ENCODE results near the gene ATAD2B. TPM values are rescaled to one million over a fixed set of nuclear protein-coding genes. Genes with fewer than 3 reads are reported as not detected.

ATAD2B gene
- total RNA-seq, 8 experiments from 2014 or later: 10.8 to 27.0 (median 20.3) TPM

DNA sequence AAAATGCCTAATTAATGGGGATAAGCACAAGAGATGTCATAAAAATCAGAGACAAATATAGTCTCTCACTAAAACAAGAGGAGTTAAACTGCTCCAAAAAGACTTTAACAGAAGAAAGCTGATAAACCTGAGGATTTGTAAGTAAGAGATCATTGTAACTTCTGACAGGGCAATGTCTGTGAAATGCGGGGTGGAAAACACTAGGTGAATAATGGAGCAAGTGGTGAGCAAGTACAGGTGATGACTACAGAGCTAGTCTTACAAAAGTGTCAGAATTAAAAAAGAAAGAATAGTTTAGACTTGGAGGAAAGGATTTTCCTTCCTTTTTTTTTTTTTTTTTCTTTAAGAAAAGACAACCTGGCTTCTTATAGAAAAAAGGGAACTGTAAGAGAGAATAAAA is 22.7 kb downstream of the ATAD2B start:
- no peak for ATAC-seq (replicated peaks in 6 of 8)
- 62 to 100% (median 88%) methylated on average over 1 of the region's 1 CpG; no CpG with 5 or more reads in 1 of the 10 experiments for WGBS, 10 experiments

DNA sequence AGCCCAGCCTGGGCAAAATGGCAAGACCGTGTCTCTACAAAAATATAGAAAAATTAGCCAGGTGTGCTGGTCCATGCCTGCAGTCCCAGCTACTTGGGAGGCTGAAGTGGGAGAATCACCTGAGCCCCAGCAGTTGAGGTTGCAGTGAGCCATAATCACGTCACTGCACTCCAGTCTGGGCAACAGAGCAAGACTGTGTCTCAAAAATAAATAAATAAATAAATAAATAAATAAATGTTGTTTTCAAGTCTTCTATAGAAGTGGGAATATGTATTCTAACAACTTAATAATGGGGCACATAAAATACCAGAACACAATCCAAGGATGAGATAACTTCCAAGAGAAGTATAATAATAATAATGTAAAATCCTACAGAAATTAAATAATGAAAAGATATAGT is 23.9 kb downstream of the ATAD2B start:
- H3K4me1 ChIP-seq (replicated peaks in 1 of 2): peaks cover 0 to 6% of the 10 kb centered on the region in 2 donors
- in situ Hi-C loops (cut with MboI; ENCODE audit: low pct_unique_long_range_greater_than_20kb in 2 of 9, low sequenced_read_pairs in 9 of 9, unreplicated experiment in 9 of 9): no loop called here
- no peak overlapping the region for H3K4me3 ChIP-seq
- H3K27ac ChIP-seq: no peak overlapping the region
- no peak for ATAC-seq (replicated peaks in 6 of 8)
- WGBS, 10 experiments: 80 to 100% (median 100%) methylated on average over 1 to 2 of the region's 2 CpGs; no CpG with 5 or more reads in 2 of the 10 experiments

More for the DNA sequence above, 22.7 kb downstream of the ATAD2B start:
- peaks cover 0 to 6% of the 10 kb centered on the region in 2 donors for H3K4me1 ChIP-seq (replicated peaks in 1 of 2)
- in situ Hi-C loops (cut with MboI; ENCODE audit: low pct_unique_long_range_greater_than_20kb in 2 of 9, low sequenced_read_pairs in 9 of 9, unreplicated experiment in 9 of 9): no loop called here
- no peak overlapping the region for H3K27ac ChIP-seq
- no peak overlapping the region for H3K4me3 ChIP-seq

DNA sequence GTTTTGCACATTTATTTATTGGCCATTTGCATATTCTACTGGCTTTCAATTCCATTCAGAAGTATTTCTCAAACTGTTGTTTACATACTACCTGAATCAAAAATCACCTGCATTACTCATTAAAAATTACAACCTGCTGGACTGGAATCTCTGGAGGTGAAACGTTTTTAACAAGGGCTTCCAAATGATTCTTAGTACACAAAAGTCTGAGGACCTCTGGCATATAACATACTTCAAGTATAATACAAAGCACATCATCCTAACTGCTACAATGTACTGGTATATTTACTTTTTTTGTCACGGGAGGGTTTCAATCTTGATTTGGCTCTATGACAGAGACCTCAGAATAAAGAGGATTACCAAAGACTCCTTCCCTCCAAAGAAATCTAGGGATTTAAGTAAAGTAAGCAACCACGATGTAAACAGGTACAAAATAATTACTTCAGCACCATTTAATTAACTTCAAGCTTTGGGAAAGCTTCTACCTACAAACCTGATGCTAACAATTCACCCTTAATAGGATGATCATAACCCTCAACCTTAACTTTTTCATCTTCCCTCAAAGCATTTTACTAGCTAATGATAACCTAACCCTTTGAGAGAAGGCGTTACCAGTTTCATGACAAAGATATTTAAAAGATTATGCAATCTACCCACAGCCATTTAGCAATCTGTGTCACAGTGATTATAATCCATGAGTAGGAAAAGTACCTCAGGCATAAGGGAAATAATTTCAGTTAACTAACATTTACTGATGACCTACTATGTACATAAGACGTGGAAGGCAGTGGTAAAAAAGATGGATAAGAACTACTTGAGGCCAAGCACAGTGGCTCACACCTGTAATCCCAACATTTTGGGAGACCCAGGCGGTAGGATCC is 24.7 kb downstream of the ATAD2B start:
- peak in 2 of 8 experiments; percentile 39 to 50 for ATAC-seq (replicated peaks in 6 of 8)
- Histone ChIP-seq H3K4me1 (replicated peaks in 1 of 2) (peaks cover 0 to 6% of the 10 kb centered on the region in 2 donors), H3K4me3 (no peak overlapping the region), H3K27ac (no peak overlapping the region)
- WGBS, 10 experiments: 26 to 100% (median 90%) methylated on average over 1 to 6 of the region's 6 CpGs
- in situ Hi-C loops (cut with MboI; ENCODE audit: low pct_unique_long_range_greater_than_20kb in 2 of 9, low sequenced_read_pairs in 9 of 9, unreplicated experiment in 9 of 9): no loop called here

DNA sequence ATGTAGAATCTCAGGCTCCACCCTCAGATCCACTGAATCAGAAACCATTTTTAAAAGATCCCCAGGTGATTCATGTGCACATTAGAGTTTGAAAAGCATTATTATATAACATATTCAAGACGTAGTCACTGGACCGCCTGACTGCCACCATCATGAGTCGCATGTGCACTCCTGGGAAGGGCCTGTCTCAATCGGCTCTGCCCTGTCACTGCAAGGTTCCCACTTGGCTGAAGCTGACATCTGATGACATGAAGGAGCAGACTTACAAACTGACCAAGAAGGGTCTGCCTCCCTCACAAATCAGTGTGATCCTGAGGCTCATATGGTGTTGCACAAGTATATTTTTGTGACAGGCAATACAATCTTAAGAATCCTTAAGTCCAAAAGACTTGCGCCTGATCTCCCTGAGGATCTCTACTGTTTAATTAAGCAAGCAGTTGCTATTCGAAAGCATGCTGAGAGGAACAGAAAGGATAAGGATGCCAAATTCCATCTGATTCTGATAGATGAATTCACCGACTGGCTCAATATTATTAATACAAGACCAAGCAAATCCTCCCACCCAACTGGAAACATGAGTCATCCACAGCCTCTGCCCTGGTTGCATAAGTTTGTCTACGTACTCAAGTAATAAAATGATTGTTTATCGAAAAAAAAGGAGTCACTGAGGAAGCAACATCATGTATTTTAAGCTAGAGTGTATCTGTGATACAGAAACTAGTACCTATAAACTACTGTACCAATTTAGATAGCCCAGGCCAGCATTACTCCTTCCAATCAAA is 26.2 kb downstream of the ATAD2B start:
- Histone ChIP-seq H3K4me1 (replicated peaks in 1 of 2) (peaks cover 0 to 6% of the 10 kb centered on the region in 2 donors), H3K27ac (no peak overlapping the region), H3K4me3 (no peak overlapping the region)
- WGBS, 10 experiments: 3 to 88% (median 70%) methylated on average over 2 to 9 of the region's 9 CpGs; no CpG with 5 or more reads in 1 of the 10 experiments
- peak; percentile 66 to 89 (median 82) for ATAC-seq (replicated peaks in 6 of 8)
- in situ Hi-C loops (cut with MboI; ENCODE audit: low pct_unique_long_range_greater_than_20kb in 2 of 9, low sequenced_read_pairs in 9 of 9, unreplicated experiment in 9 of 9): no loop called here

DNA sequence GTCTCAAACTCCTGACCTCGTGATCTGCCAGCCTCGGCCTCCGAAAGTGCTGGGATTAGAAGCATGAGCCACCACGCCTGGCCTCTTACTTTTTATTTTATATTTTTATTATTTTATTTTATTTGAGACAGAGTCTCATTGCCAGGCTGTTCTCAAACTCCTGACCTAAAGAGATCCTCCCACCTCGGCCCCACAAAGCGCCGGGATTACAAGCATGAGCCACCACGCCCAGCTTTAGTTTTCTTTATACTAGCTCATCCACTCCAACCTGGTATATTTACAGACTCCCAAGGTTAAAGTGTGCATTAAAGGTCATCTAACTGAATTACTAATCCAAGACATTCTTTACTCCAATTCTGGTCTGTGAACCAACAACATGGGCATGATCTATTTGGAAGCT is 26.8 kb downstream of the ATAD2B start:
- 77 to 100% (median 100%) methylated on average over 1 to 8 of the region's 8 CpGs; no CpG with 5 or more reads in 1 of the 10 experiments for WGBS, 10 experiments
- Histone ChIP-seq H3K4me1 (replicated peaks in 1 of 2) (peaks cover 0 to 6% of the 10 kb centered on the region in 2 donors), H3K4me3 (no peak overlapping the region), H3K27ac (no peak overlapping the region)
- in situ Hi-C loops (cut with MboI; ENCODE audit: low pct_unique_long_range_greater_than_20kb in 2 of 9, low sequenced_read_pairs in 9 of 9, unreplicated experiment in 9 of 9): no loop called here
- ATAC-seq (replicated peaks in 6 of 8): no peak

DNA sequence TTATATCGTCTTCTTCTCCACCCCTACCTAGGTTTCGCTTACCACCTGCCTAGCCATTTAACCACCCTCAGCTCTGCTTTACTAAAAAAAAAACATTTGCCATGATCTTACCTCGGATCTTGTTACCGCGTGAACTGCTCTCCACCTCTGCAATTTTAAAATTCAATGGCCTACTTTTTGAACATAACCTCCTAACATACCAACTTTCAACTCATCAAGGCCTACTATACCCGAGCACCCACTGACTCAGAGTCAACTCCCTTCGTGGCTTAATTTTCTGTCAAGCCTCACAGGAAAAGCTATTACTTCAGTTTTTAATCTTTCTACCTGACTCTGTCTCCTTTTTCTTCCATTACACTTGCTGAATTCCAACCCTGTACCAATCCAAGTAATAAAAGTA is 55.7 kb downstream of the ATAD2B start:
- WGBS, 10 experiments: 87 to 100% (median 95%) methylated on average over 2 to 7 of the region's 7 CpGs
- no peak overlapping the region for H3K4me3 ChIP-seq
- no peak for ATAC-seq (replicated peaks in 6 of 8)
- no peak overlapping the region for H3K27ac ChIP-seq
- in situ Hi-C loops (cut with MboI; ENCODE audit: low pct_unique_long_range_greater_than_20kb in 2 of 9, low sequenced_read_pairs in 9 of 9, unreplicated experiment in 9 of 9): no loop called here
- H3K4me1 ChIP-seq (replicated peaks in 1 of 2): no peaks in the 10 kb centered on the region

DNA sequence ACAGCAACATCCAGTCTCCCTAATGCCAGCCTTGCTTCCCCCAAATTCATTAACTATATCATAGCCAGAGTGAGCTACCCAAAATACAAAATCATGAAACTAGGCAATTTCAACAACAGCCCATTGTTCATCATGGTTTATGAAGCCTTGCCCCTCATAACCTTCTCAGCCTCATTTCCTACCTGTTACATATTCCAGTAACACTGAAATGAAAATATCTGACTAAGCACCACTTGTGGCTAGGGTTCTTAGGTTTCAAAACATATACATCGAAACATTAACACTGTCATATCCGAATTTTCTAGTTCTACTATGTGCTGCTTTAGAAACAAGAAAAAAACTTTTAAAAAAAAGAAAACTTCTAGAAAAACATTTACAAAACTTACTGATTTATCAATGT is 59.5 kb downstream of the ATAD2B start:
- no peak overlapping the region for H3K27ac ChIP-seq
- in situ Hi-C loops (cut with MboI; ENCODE audit: low pct_unique_long_range_greater_than_20kb in 2 of 9, low sequenced_read_pairs in 9 of 9, unreplicated experiment in 9 of 9): no loop called here
- H3K4me3 ChIP-seq: no peak overlapping the region
- WGBS, 10 experiments: 93 to 100% (median 100%) methylated on average over 2 of the region's 2 CpGs; no CpG with 5 or more reads in 3 of the 10 experiments
- no peak for ATAC-seq (replicated peaks in 6 of 8)
- no peaks in the 10 kb centered on the region for H3K4me1 ChIP-seq (replicated peaks in 1 of 2)

DNA sequence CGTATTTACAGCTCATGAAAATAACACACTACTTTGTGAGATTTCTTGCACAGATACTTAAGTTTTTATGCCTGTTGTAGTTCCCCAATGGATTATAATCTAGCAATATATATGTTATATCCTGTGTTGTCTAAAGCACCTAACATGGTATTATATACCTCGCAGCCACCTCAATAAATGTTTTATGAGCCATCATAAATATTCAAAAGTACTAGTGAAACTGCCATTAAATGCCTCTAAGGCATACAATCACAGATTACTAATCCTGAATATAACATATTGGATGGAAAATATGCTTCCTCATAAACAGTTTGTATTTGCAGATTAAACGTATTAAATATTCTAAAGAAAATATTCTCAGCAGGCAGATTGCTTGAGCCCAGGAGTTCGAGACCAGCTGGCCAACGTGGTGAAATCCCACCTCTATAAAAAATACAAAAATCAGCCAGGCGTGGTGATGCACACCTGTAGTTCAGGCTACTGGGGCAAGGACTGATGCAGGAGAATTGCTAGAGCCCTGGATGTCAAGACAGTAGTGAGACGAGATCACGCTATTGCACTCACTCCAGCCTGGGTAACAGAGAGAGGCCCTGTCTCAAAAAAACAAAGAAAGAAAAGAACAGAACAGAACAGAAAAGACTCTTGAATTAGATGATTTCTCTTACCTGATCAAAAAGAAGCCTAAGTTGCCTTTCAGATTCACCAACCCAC is 64.1 kb downstream of the ATAD2B start:
- Histone ChIP-seq H3K4me1 (replicated peaks in 1 of 2) (no peaks in the 10 kb centered on the region), H3K27ac (no peak overlapping the region), H3K4me3 (no peak overlapping the region)
- no peak for ATAC-seq (replicated peaks in 6 of 8)
- in situ Hi-C loops (cut with MboI; ENCODE audit: low pct_unique_long_range_greater_than_20kb in 2 of 9, low sequenced_read_pairs in 9 of 9, unreplicated experiment in 9 of 9): no loop called here
- WGBS, 10 experiments: 51 to 100% (median 91%) methylated on average over 2 to 8 of the region's 8 CpGs; no CpG with 5 or more reads in 1 of the 10 experiments

DNA sequence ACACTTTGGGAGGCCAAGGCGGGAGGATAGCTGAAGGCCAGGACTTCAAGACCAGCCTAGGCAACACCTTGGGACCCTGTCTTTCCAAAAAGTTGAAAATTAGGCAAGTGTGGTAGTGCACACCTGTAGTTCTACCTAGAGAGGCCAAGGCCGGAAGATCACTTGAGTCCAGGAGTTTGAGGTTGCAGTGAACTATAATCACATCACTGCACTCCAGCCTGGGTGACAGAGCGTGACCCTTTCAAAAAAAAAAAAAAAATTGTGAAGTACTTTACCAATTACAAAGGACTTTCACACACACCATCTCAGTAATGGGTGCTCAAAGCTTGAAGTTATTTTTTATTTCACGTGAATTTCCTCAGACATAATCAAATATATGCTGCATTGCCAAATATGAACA is 65.0 kb downstream of the ATAD2B start:
- in situ Hi-C loops (cut with MboI; ENCODE audit: low pct_unique_long_range_greater_than_20kb in 2 of 9, low sequenced_read_pairs in 9 of 9, unreplicated experiment in 9 of 9): no loop called here
- 56 to 100% (median 100%) methylated on average over 1 to 4 of the region's 4 CpGs; no CpG with 5 or more reads in 1 of the 10 experiments for WGBS, 10 experiments
- Histone ChIP-seq H3K4me3 (no peak overlapping the region), H3K4me1 (replicated peaks in 1 of 2) (no peaks in the 10 kb centered on the region), H3K27ac (no peak overlapping the region)
- ATAC-seq (replicated peaks in 6 of 8): no peak

DNA sequence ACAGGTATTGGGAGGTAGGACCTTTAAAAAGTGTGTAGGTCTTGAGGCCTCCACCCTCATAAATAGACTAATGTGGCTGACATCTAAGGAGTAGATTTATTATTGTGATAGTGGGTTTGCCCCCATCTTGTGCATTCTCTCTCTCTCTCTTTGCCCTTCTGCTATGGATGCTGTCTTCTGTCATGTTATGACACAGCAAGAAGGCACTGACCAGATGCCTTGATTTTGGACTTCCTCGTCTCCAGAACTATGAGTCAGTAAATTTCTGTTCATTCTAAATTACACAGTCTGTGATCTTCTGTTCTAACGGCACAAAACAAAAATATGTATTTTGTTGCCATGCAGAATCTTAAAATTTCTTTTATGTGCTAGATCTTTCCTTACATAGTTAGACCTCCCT is 66.9 kb downstream of the ATAD2B start:
- no peak for ATAC-seq (replicated peaks in 6 of 8)
- Histone ChIP-seq H3K4me1 (replicated peaks in 1 of 2) (no peaks in the 10 kb centered on the region), H3K27ac (no peak overlapping the region), H3K4me3 (no peak overlapping the region)
- in situ Hi-C loops (cut with MboI; ENCODE audit: low pct_unique_long_range_greater_than_20kb in 2 of 9, low sequenced_read_pairs in 9 of 9, unreplicated experiment in 9 of 9): no loop called here
- 63 to 100% (median 88%) methylated on average over 1 to 2 of the region's 2 CpGs; no CpG with 5 or more reads in 2 of the 10 experiments for WGBS, 10 experiments

DNA sequence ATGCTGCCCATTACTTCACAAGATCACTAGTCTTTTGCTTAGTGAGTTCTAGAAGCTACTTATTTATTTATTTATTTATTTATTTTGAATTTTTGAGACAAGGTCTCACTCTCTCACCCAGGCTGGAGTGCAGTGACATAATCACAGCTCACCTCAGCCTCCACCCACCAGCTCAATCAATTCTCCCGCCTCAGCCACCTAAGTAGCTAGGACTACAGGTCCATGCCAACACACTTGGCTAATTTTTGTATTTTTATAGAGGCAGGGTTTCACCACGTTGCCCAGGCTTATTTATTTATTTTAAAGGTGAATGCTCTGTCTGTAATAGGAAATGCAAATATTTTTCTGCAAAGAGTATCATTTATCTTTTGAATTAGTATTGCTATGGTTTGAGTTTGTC is 67.7 kb downstream of the ATAD2B start:
- in situ Hi-C loops (cut with MboI; ENCODE audit: low pct_unique_long_range_greater_than_20kb in 2 of 9, low sequenced_read_pairs in 9 of 9, unreplicated experiment in 9 of 9): no loop called here
- H3K27ac ChIP-seq: no peak overlapping the region
- ATAC-seq (replicated peaks in 6 of 8): no peak
- no peak overlapping the region for H3K4me3 ChIP-seq
- no peaks in the 10 kb centered on the region for H3K4me1 ChIP-seq (replicated peaks in 1 of 2)
- WGBS, 10 experiments: 79 to 100% (median 100%) methylated on average over 1 to 2 of the region's 2 CpGs

DNA sequence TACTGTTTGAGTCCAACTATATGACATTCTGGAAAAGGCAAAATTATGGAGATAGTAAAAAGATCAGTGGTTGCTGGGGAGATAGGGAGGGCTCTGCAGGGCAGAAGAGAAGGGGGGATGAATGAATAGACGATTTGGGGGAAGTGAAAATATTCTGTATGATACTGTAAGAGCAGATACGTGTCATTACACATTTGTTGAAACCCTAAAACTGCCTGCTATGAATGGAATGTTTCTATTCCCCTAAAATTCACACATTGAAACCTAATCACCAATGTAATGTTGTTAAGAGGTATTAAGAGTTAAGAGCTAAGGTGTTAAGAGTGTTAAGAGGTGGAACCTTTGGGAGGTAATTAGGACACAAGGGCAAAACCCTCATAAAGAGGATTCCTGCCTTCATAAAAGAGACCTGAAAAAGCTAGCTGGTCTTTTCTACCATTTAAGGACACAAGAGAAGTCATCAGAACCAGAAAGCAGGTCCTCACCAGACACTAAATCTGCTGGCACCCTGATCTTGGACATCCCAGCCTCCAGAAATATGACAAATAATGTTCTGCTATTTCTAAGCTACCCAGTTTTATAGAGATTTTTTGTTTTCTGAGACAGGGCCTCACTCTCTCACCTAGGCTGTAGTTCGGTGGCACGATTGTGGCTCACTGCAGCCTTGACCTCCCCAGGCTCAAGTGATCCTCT is 76.2 kb downstream of the ATAD2B start:
- Histone ChIP-seq H3K27ac (no peak overlapping the region), H3K4me3 (no peak overlapping the region), H3K4me1 (replicated peaks in 1 of 2) (no peaks in the 10 kb centered on the region)
- in situ Hi-C loops (cut with MboI; ENCODE audit: low pct_unique_long_range_greater_than_20kb in 2 of 9, low sequenced_read_pairs in 9 of 9, unreplicated experiment in 9 of 9): no loop called here
- 57 to 100% (median 80%) methylated on average over 1 to 4 of the region's 4 CpGs; no CpG with 5 or more reads in 1 of the 10 experiments for WGBS, 10 experiments
- ATAC-seq (replicated peaks in 6 of 8): no peak
